SK-N-SH (cell line): ENCODE results near the gene SMYD3.

Source experiments
- CTCF ChIP-seq: fragments of 200-600 bp; sonication (generic); IDR thresholded peaks from 2 replicates; pipeline ENCODE4 v1.6.1; 2017; ENCODE audit warnings: antibody characterized with exemption, mild to moderate bottlenecking, moderate library complexity
- EZH2phosphoT487 ChIP-seq: fragments of 200-600 bp; sonication (generic); IDR thresholded peaks from 2 replicates; pipeline ENCODE4 v1.6.1; 2017; ENCODE audit warnings: low read depth, mixed run types, mild to moderate bottlenecking, antibody characterized with exemption, moderate library complexity, borderline replicate concordance
- MEF2A ChIP-seq: IDR thresholded peaks from 2 replicates; pipeline ENCODE4 v1.4.0; 2012; ENCODE audit warnings: low read depth, borderline replicate concordance
- NFIC ChIP-seq: IDR thresholded peaks from 2 replicates; pipeline ENCODE4 v1.4.0; 2012; ENCODE audit warnings: borderline replicate concordance
- POLR2AphosphoS5 ChIP-seq: IDR thresholded peaks from 2 replicates; pipeline ENCODE4 v1.6.1; 2012; ENCODE audit warnings: low read depth, low read length

GRCh38 chr1:246169486-246169885, 337.6 kb downstream of the SMYD3 start:
- no peak for TF ChIP-seq POLR2AphosphoS5
- TF ChIP-seq EZH2phosphoT487, result no peak
- no peak for TF ChIP-seq NFIC
- no peak for TF ChIP-seq CTCF
- no peak for TF ChIP-seq MEF2A
